ENCODE measurements around the gene NOP14. TPM values are rescaled to one million over a fixed set of nuclear protein-coding genes. Genes with fewer than 3 reads are reported as not detected.

The NOP14 gene
- total and polyA plus RNA-seq, 2 of the 8 experiments (the other 6 are each of a cell fraction or from before 2014, with no cell fraction given), result 8.6 to 45.3 TPM

- TF ChIP-seq E2F6 (IDR thresholded peaks at IDR 0.05) (no peak), EZH2 (IDR thresholded peaks at IDR 0.05; ENCODE audit: low read depth, low read length, severe bottlenecking) (no peak), PHF8 (conservative IDR thresholded peaks at IDR 0.05; ENCODE audit: low read depth, low read length) (no peak), CHD2 (IDR thresholded peaks at IDR 0.05; ENCODE audit: low read length) (no peak), TAF1 (IDR thresholded peaks at IDR 0.05; ENCODE audit: low read depth, low read length) (no peak), CREB1 (IDR thresholded peaks at IDR 0.05) (no peak), RAD21 (IDR thresholded peaks at IDR 0.05 in 1 of 2, conservative IDR thresholded peaks at IDR 0.05 in 1 of 2; ENCODE audit: low read depth in 2 of 2, low read length in 2 of 2) (no peak), MAX (IDR thresholded peaks at IDR 0.05) (no peak), POU5F1 (IDR thresholded peaks at IDR 0.05; ENCODE audit: low read depth, low read length) (no peak), YY1 (IDR thresholded peaks at IDR 0.05; ENCODE audit: low read depth, low read length) (no peak), TAF7 (optimal IDR thresholded peaks at IDR 0.05; ENCODE audit: borderline replicate concordance, low read depth, low read length) (no peak)
These were observed 16.2 kb downstream of the NOP14 start (continued) for GRCh38 chr4:2946812-2947600.
